Measurements from ENCODE around the gene ZHX3. TPM values are rescaled to one million over a fixed set of nuclear protein-coding genes. Genes with fewer than 3 reads are reported as not detected.

ZHX3 gene
- total and polyA plus RNA-seq, 2 of the 13 experiments (the other 11 are each of a cell fraction or from before 2014, with no cell fraction given) = 8.4 to 11.7 TPM

DNA sequence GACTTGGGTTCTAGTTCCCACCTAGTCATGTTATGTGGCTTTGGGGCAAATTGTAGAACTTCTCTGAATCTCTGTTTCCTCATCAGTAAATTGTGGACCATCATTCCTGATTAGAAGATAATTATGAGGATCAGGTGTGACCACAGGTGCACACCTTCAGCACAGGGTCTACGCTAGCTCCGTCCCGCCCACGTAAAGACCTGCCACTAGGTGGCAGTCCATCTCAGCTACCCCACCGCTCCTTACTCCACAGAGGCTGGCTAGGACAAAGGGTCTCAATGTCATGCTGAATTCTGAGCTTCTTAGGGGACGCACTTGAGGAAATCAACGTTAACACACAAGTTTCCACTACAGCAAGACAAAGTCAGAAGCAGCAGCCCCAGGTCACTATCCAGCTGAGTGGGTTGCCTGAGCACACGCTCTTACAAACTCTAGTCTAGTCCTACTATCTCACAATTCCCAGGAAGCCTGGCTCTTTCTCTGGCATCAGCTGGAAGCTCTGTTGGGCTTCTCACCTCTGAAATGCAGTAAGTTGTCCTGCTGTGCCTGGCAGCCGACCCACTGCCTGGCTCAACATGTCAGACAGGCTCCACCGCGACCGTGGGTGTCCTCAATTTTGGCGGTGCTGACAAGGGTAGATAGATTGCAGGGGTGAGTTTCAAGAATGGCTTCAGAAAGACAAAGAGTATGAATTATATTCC lies 182.2 kb downstream of the ZHX3 start (continued):
- TF ChIP-seq, protein P1, sequence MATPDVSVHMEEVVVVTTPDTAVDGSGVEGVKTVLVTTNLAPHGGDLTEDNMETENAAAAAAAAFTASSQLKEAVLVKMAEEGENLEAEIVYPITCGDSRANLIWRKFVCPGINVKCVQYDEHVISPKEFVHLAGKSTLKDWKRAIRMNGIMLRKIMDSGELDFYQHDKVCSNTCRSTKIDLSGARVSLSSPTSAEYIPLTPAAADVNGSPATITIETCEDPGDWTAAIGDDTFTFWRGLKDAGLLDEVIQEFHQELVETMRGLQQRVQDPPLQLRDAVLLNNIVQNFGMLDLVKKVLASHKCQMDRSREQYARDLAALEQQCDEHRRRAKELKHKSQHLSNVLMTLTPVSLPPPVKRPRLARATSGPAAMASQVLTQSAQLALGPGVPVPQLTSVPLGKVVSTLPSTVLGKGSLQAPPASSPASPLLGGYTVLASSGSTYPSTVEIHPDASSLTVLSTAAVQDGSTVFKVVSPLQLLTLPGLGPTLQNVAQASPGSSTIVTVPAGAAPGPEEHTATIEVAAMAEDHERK (CRISPR knock-in tag; IDR thresholded peaks at IDR 0.05; ENCODE audit: low read depth) = no peak
- TF ChIP-seq ZNF550 (CRISPR knock-in tag; IDR thresholded peaks at IDR 0.05; ENCODE audit: borderline replicate concordance) (peak; percentile 91; the same call in 1 of the 2 replicates), ZNF318 (CRISPR knock-in tag; IDR thresholded peaks at IDR 0.05) (0 out of 2 replicates have a peak, but pooled peaks have one; percentile 27), KAT8 (CRISPR knock-in tag; IDR thresholded peaks at IDR 0.05) (no peak), JUND (CRISPR knock-in tag; IDR thresholded peaks at IDR 0.05) (no peak), NFYB (CRISPR knock-in tag; IDR thresholded peaks at IDR 0.05) (no peak), ZSCAN21 (CRISPR knock-in tag; IDR thresholded peaks at IDR 0.05; ENCODE audit: borderline replicate concordance) (no peak), ZFP91 (CRISPR knock-in tag; IDR thresholded peaks at IDR 0.05; ENCODE audit: borderline replicate concordance) (no peak), RBM39 (IDR thresholded peaks at IDR 0.05; ENCODE audit: low read depth, low read length, poor library complexity, severe bottlenecking) (no peak), ZEB1 (IDR thresholded peaks at IDR 0.05; ENCODE audit: insufficient replicate concordance, low read depth) (peak; percentile 92), SMAD3 (CRISPR knock-in tag; IDR thresholded peaks at IDR 0.05) (0 out of 2 replicates have a peak, but pooled peaks have one; percentile 51), TOE1 (CRISPR knock-in tag; IDR thresholded peaks at IDR 0.05) (no peak)
